IPS DF 6.9 (cell line): Measurements from ENCODE around the gene PLCL2.
A peak's percentile ranks its signal among the peaks of the same experiment; 100 is the strongest.

Source experiments
- DNase-seq: peaks from one replicate; pipeline ENCODE4 v3.0.0-alpha.2; 2013; ENCODE audit warnings: low read depth, low spot score
- H3K27ac ChIP-seq: one replicate; pipeline ENCODE4 v1.5.1; 2013; ENCODE audit warnings: low read length, control low read depth
- H3K27me3 ChIP-seq: 2 replicates; pipeline ENCODE4 v1.6.1; 2013; ENCODE audit warnings: mild to moderate bottlenecking, low read length; ENCODE audit not compliant: control insufficient read depth, insufficient read depth
- H3K36me3 ChIP-seq: 2 replicates; pipeline ENCODE4 v1.6.1; 2013; ENCODE audit warnings: low read length; ENCODE audit not compliant: control insufficient read depth, insufficient read depth
- H3K4me1 ChIP-seq: 2 replicates; pipeline ENCODE4 v1.6.1; 2013; ENCODE audit warnings: low read length; ENCODE audit not compliant: control insufficient read depth, insufficient read depth
- H3K4me3 ChIP-seq: 2 replicates; pipeline ENCODE4 v1.5.1; 2013; ENCODE audit warnings: mild to moderate bottlenecking, low read length
- H3K9me3 ChIP-seq: 2 replicates; pipeline ENCODE4 v1.6.1; 2013; ENCODE audit warnings: low read length, inconsistent platforms; ENCODE audit not compliant: control insufficient read depth, insufficient read depth
- WGBS: extraction: QIAGEN DNeasy Blood & Tissue Kit; methylation state at CpG from one replicate; pipeline ENCODE4 v1.1.7; 2013; ENCODE audit warnings: mixed read lengths, missing lambda C conversion rate; ENCODE audit not compliant: insufficient read length, insufficient coverage; 5-methylcytosine and 5-hydroxymethylcytosine counted together

PLCL2 gene

DNA sequence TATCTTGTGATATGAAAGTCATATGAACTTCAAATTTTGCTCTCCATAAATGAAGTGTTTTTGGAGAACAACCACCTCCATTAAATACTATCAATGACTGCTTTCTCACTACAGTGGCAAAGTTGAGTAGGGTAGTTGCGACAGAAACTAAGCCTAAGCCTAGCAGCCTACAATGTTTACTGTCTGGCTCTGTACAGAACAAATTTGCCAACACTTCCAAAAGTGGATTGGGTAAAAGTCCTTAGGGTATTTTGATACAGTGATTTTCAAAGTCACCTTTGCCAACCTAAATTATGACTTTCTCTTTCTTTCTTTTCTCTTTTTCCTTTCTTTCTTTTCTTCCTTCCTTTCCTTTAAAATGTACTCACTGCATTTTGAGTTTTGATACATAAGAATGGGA lies 142.6 kb downstream of the PLCL2 start:
- DNase-seq, result no peak
- Histone ChIP-seq H3K4me3 (no peak overlapping the region), H3K9me3 (no peaks in the 10 kb centered on the region), H3K27me3 (no peaks in the 10 kb centered on the region), H3K36me3 (no peaks in the 10 kb centered on the region; the same call in 1 of the 2 replicates), H3K4me1 (no peaks in the 10 kb centered on the region), H3K27ac (no peak overlapping the region)
- no CpG with 5 or more reads among the region's 1 CpG for WGBS

DNA sequence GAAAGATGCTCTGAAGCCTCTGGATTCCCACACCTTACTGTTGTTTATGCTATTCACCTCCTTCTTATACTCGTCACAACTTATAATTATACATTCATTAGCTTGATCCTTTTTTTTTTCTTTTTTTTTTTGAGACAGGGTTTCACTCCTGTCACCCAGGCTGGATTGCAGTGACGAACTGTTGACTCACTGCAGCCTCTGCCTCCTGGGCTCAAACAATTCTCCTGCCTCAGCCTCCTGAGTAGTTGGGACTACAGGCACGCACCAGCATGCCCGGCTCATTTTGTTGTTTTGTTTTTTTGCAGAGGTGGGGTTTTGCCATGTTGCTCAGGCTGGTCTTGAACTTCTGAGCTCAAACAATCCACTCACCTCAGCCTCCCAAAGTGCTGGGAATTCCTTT lies 143.6 kb downstream of the PLCL2 start:
- Histone ChIP-seq H3K27me3 (no peaks in the 10 kb centered on the region), H3K36me3 (no peaks in the 10 kb centered on the region; the same call in 1 of the 2 replicates), H3K27ac (no peak overlapping the region), H3K9me3 (no peaks in the 10 kb centered on the region), H3K4me3 (no peak overlapping the region), H3K4me1 (no peaks in the 10 kb centered on the region)
- DNase-seq, result no peak
- WGBS, result 100% methylated on average over 1 of the region's 4 CpGs

DNA sequence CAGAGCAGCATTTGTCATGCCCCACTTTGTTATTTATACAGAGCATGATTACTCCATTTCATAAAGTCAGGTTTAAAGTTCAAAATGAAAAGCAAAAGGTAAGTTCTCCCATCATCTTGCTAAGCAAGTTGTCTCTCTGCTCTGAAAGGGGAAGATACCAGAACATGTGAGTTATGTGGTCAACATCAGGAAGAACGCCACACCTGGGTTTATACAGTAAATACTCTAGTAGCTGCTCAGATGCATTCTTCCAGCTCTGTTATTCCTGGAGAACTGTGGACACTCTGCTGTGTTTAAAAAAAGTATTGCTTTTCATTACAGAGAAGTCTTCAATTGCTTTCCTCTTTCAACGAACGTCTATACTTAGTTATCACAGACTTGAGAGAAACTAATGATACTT lies 145.7 kb downstream of the PLCL2 start:
- Histone ChIP-seq H3K9me3 (no peaks in the 10 kb centered on the region), H3K36me3 (no peaks in the 10 kb centered on the region; the same call in 1 of the 2 replicates), H3K4me1 (no peaks in the 10 kb centered on the region), H3K4me3 (no peak overlapping the region), H3K27ac (no peak overlapping the region), H3K27me3 (no peaks in the 10 kb centered on the region)
- no CpG with 5 or more reads among the region's 3 CpGs for WGBS
- no peak for DNase-seq

DNA sequence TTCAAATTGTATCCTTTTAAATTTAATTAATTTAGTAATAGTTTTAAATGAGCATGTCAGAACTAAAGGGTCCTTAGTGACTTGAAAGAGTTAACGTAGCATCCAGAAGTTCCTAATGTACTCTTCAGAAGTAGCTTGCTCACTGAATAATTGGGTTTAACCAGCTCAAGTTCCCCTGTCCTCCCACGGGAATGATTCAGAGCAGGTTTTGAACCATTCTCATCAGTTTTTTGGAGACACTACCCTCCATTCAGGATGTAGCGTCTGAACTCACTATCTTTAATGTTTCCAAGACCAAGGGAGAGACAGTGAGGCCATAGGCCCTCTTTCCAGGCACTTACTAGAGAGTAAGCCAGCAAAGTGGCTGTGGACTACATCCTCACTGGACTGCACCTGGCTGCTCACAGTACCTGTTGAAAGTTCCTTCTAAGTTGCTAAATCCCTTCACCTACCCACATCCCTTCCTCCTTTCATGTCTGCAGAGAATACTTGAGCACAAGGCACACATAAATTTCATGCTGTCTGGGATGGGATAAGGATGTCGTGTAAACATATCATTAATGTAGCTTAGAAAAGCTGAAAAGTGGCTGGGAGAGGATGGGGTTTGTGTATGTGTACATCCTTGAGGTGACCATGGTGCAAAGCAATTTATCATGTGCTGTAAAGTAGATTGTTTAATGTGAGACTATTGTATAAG lies 146.3 kb downstream of the PLCL2 start:
- H3K27me3 ChIP-seq, result no peaks in the 10 kb centered on the region
- no peaks in the 10 kb centered on the region for H3K9me3 ChIP-seq
- no peak for DNase-seq
- WGBS, result no CpG with 5 or more reads among the region's 4 CpGs
- no peak overlapping the region for H3K4me3 ChIP-seq
- no peaks in the 10 kb centered on the region for H3K4me1 ChIP-seq
- H3K27ac ChIP-seq, result no peak overlapping the region
- no peaks in the 10 kb centered on the region; the same call in 1 of the 2 replicates for H3K36me3 ChIP-seq

DNA sequence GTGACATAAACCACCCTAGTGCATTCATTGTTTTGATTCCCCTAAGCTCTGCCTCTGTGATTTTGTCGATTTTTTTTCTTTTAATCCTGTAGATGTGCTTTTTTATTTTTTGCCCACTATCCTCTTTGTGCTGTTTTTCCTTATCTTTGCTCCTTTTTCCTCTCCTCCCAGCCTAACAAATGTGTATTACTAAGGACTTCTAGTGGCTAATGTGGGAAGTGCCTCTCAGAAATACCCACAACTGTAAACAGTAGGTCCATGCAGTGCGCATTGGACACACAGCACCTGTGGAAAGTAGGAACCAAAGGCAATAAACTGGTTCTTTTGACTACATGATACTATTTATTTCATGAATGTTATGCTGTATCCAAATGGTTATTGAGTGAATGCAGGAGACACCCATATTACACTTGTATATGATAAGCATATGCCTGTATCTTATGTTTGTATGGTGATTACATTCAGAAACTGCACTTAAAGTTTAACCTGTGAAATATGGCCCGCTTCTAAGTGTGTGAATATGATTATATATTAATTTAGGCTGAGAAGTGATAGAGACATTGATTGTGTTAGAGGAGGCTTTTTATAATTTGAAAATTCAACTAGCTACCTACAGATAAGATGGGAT lies 147.8 kb downstream of the PLCL2 start:
- DNase-seq, result peak; percentile 9
- Histone ChIP-seq H3K27me3 (no peaks in the 10 kb centered on the region), H3K9me3 (no peaks in the 10 kb centered on the region), H3K4me1 (no peaks in the 10 kb centered on the region), H3K36me3 (no peaks in the 10 kb centered on the region; the same call in 1 of the 2 replicates), H3K4me3 (no peak overlapping the region), H3K27ac (no peak overlapping the region)
- WGBS, result no CpG with 5 or more reads among the region's 3 CpGs

DNA sequence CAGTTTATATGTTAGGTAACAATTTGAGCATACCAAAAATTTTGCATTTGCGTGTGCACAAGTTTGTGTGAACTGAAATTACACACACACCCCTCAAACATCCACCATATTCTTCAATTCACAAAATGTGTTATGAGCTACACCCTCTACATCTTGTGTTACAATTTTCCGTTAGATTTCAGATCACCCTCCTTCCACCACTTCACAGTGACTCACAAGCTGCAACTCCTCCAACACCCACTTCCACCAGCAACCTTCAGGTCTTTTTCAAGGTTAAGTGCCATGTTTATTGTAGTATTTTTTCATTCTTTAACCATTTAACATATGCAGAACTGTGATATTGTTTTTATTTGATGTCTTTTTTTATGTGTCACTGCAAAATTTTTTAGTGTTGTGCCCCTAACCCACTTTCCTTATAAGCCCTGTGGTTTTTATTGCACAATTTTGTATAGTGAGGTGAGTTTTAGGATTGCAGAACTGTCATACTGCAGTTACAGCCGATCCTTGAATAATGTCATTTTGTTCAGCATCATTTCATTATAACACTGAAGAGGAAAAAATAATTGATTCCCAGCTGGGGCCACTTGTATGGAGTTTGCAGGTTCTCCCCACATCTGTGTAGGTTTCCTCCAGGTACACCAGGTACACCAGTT lies 148.9 kb downstream of the PLCL2 start:
- Histone ChIP-seq H3K9me3 (no peaks in the 10 kb centered on the region), H3K36me3 (no peaks in the 10 kb centered on the region; the same call in 1 of the 2 replicates), H3K4me3 (no peak overlapping the region), H3K27ac (no peak overlapping the region), H3K27me3 (no peaks in the 10 kb centered on the region), H3K4me1 (no peaks in the 10 kb centered on the region)
- no peak for DNase-seq
- WGBS, result no CpG with 5 or more reads among the region's 3 CpGs

DNA sequence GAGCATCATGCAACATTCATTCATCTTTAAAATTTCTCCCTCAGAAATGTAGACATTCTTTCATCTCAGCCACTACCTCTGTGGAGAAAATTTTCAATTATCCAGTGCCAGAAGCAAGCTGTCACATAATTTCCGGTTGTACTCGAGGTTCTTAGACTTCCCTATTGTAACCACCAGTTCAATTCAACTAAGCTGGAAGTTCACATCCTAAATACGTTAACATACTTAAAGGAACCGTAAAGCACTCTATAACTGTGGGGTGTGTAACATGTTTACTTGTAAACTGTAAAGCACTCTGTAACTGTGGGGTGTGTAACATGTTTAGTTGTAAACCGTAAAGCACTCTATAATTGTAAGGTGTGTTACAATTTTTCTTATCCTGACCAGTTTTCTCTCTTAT lies 150.3 kb downstream of the PLCL2 start:
- no peak for DNase-seq
- no peaks in the 10 kb centered on the region for H3K36me3 ChIP-seq
- no peaks in the 10 kb centered on the region for H3K4me1 ChIP-seq
- H3K27ac ChIP-seq, result no peak overlapping the region
- H3K27me3 ChIP-seq, result no peaks in the 10 kb centered on the region
- no peaks in the 10 kb centered on the region for H3K9me3 ChIP-seq
- WGBS, result no CpG with 5 or more reads among the region's 5 CpGs
- no peak overlapping the region for H3K4me3 ChIP-seq

DNA sequence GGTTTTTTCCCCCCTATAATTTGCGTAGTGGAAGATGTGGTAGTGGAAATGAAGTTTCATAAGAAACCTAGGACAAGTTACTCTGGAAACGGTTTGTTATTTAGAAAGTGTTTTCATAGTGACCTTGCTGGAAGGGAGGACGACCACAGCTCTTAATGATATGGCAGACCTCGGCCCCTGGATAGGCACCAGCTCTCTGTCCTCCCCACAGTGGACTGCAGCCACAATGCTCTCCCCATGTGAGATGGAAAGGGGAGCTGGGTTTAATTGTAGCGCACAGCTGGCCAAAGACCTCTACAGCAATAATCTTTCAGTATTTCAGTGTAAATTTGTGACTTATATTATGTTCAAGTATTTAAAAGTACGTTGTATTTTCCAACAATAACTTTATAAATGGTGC lies 151.2 kb downstream of the PLCL2 start:
- no peak overlapping the region for H3K27ac ChIP-seq
- DNase-seq, result no peak
- H3K27me3 ChIP-seq, result no peaks in the 10 kb centered on the region
- H3K4me1 ChIP-seq, result no peaks in the 10 kb centered on the region
- no peaks in the 10 kb centered on the region for H3K9me3 ChIP-seq
- no peaks in the 10 kb centered on the region for H3K36me3 ChIP-seq
- no CpG with 5 or more reads among the region's 6 CpGs for WGBS
- no peak overlapping the region for H3K4me3 ChIP-seq

DNA sequence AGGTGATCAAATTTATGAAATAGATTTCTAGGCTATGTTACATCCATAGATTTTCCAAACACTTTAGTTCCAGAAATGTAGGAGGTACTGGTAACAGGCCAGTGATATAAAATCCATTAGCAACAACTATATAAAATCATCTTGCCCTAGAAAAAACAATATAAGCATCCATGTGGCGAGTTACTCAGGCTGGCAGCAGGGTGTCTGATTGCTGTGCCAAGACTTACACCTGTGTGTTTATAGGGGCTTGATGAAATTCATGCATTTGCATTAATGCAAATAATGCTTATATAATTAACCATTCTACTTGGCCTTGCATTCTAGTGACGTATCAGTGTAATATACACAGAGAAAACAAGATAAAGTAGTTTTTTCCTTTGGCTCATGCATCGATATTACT lies 153.4 kb downstream of the PLCL2 start:
- Histone ChIP-seq H3K27me3 (no peaks in the 10 kb centered on the region), H3K36me3 (no peaks in the 10 kb centered on the region)
- WGBS, result no CpG with 5 or more reads among the region's 3 CpGs

DNA sequence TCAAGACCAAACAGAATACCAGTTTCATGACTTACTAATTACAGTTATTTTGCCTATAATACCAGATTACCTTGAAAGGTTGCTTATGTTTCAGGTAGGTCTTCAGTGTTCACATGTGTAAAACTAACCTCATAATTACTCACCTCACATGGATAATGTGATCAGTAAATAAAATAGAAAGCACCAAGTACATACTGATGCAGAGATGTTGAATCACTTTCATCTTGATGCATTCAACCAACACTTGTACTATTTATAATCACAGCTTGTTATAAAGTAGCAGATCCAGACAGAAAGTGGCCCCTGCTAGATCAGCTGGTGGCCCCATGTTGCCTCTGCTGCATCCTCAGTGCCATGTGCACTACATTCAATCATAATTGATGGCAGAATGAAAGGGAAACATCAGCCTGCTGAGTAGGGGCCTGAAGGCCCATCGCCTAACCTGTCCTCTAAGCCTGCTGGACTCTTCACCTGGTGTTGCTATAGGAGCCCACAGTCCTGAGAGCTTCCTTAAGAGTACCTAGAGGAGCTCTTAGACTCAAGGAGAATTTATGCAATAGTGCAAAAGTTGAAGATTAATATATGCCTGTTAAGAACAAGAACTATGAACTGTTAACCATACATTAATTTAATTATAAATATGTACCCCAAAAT lies 154.3 kb downstream of the PLCL2 start:
- Histone ChIP-seq H3K27ac (no peak overlapping the region), H3K4me3 (no peak overlapping the region), H3K27me3 (no peaks in the 10 kb centered on the region), H3K36me3 (no peaks in the 10 kb centered on the region), H3K9me3 (no peaks in the 10 kb centered on the region), H3K4me1 (no peaks in the 10 kb centered on the region)
- no peak for DNase-seq
- WGBS, result no CpG with 5 or more reads among the region's 1 CpG

More for the DNA sequence above, 153.4 kb downstream of the PLCL2 start:
- H3K4me3 ChIP-seq, result no peak overlapping the region
- no peak for DNase-seq
- H3K27ac ChIP-seq, result no peak overlapping the region
- H3K4me1 ChIP-seq, result no peaks in the 10 kb centered on the region
- no peaks in the 10 kb centered on the region for H3K9me3 ChIP-seq
